ENCODE data around the gene SH3YL1. TPM values are rescaled to one million over a fixed set of nuclear protein-coding genes. Genes with fewer than 3 reads are reported as not detected.

Gene SH3YL1
- total and polyA plus RNA-seq, 2 experiments from 2014 or later: 35.6 to 45.8 TPM

GRCh38 chr2:287471-287885 lies 23.6 kb upstream of the SH3YL1 start:
- no peak for TF ChIP-seq POLR2AphosphoS5 (IDR thresholded peaks at IDR 0.05; ENCODE audit: low read depth)
- no peak for TF ChIP-seq ZNF462 (CRISPR knock-in tag; IDR thresholded peaks at IDR 0.05)
- no peak for TF ChIP-seq JUNB (IDR thresholded peaks at IDR 0.05; ENCODE audit: unreplicated experiment)
- no peak for TF ChIP-seq EZH2 (IDR thresholded peaks at IDR 0.05; ENCODE audit: low read depth, unreplicated experiment)
- no peak for TF ChIP-seq EZH2phosphoT487 (IDR thresholded peaks at IDR 0.05; ENCODE audit: unreplicated experiment)
- no peak for TF ChIP-seq REST (IDR thresholded peaks at IDR 0.05; ENCODE audit: unreplicated experiment)
- no peak for TF ChIP-seq CTCF (conservative IDR thresholded peaks at IDR 0.05; ENCODE audit: low read depth in 2 of 2)
- TF ChIP-seq NANOG (IDR thresholded peaks at IDR 0.05; ENCODE audit: borderline replicate concordance): no peak
- no peak for TF ChIP-seq STAT1 (IDR thresholded peaks at IDR 0.05; ENCODE audit: unreplicated experiment)
- TF ChIP-seq CREB1 (CRISPR knock-in tag; IDR thresholded peaks at IDR 0.05; ENCODE audit: low read depth): no peak
- TF ChIP-seq ETS1 (IDR thresholded peaks at IDR 0.05): no peak
- TF ChIP-seq ZNF331 (CRISPR knock-in tag; IDR thresholded peaks at IDR 0.05; ENCODE audit: low read depth): no peak
- Histone ChIP-seq H3F3A (replicated peaks; ENCODE audit: low read depth) (peaks cover 15% of the 10 kb centered on the region), H3K4me2 (peak overlapping the region; percentile 84), H3K36me3 (ENCODE audit: insufficient read depth) (no peaks in the 10 kb centered on the region), H3K27ac (ENCODE audit: low read depth) (no peak overlapping the region), H3K4me1 (ENCODE audit: insufficient read depth) (peaks cover 43% of the 10 kb centered on the region), H3K79me2 (replicated peaks; ENCODE audit: insufficient read depth) (no peaks in the 10 kb centered on the region), H2AFZ (no peak overlapping the region), H3K4me3 (peak overlapping the region; percentile 65), H3K27me3 (ENCODE audit: insufficient read depth) (peaks cover 50% of the 10 kb centered on the region), H4K20me1 (replicated peaks; ENCODE audit: insufficient read depth) (no peaks in the 10 kb centered on the region; the same call in 1 of the 2 replicates), H3K9me2 (ENCODE audit: insufficient read depth) (no peaks in the 10 kb centered on the region)
- peaks cover 35% of the 10 kb centered on the region for H3K27me3 Mint-ChIP-seq (ENCODE audit: insufficient read depth, low read depth, poor library complexity)
- peaks cover 42% of the 10 kb centered on the region for H3K4me1 Mint-ChIP-seq
- ATAC-seq (peak; percentile 53), DNase-seq (ENCODE audit: low spot score) (peak; percentile 67)
- H3K36me3 Mint-ChIP-seq (ENCODE audit: low read depth): peaks cover under 1% of the 10 kb centered on the region; the same call in 1 of the 3 replicates
- peak overlapping the region; percentile 72 for H3K4me3 Mint-ChIP-seq
- no peak overlapping the region for H3K27ac Mint-ChIP-seq
- no peaks in the 10 kb centered on the region; the same call in 2 of the 3 replicates for H3K9me3 Mint-ChIP-seq
